Mesenchymal stem cell (in vitro differentiated cells and primary cell): ENCODE data around the gene ADAMTS19.

Experiments
- DNase-seq: peaks from one replicate; pipeline ENCODE4 v3.0.0-alpha.2; 2013
- H2AFZ ChIP-seq: one replicate; pipeline ENCODE4 v1.6.1; 2013; ENCODE audit warnings: low read depth, mild to moderate bottlenecking, control low read depth, inconsistent platforms, low read length, moderate library complexity
- H2AK5ac ChIP-seq: 2 replicates; pipeline ENCODE4 v1.6.1; 2013; ENCODE audit warnings: low read length, moderate library complexity, mild to moderate bottlenecking, inconsistent platforms; ENCODE audit not compliant: severe bottlenecking
- H2BK120ac ChIP-seq: one replicate; pipeline ENCODE4 v1.6.1; 2013; ENCODE audit warnings: low read depth, mild to moderate bottlenecking, inconsistent platforms, low read length, moderate library complexity
- H2BK12ac ChIP-seq, 2 experiments: one replicate each; pipeline ENCODE4 v1.6.1; 2013; ENCODE audit warnings: inconsistent platforms in 2 of 2, low read length in 2 of 2, mild to moderate bottlenecking in 2 of 2, moderate library complexity in 2 of 2, control low read depth in 1 of 2
- H2BK15ac ChIP-seq: one replicate; pipeline ENCODE4 v1.6.1; 2013; ENCODE audit warnings: mild to moderate bottlenecking, low read depth, inconsistent platforms; ENCODE audit not compliant: poor library complexity, severe bottlenecking
- H2BK5ac ChIP-seq: 2 replicates; pipeline ENCODE4 v1.6.1; 2013; ENCODE audit warnings: low read depth, mild to moderate bottlenecking, low read length, control low read depth, inconsistent platforms; ENCODE audit not compliant: poor library complexity, severe bottlenecking
- H3K14ac ChIP-seq, 2 experiments: one replicate each; pipeline ENCODE4 v1.6.1; 2013; ENCODE audit warnings: inconsistent platforms in 2 of 2, low read length in 2 of 2, control low read depth in 1 of 2, mild to moderate bottlenecking in 1 of 2, moderate library complexity in 1 of 2
- H3K18ac ChIP-seq, 2 experiments: one replicate each; pipeline ENCODE4 v1.6.1; 2013; ENCODE audit warnings: inconsistent platforms in 2 of 2, low read length in 2 of 2, control low read depth in 1 of 2, low read depth in 1 of 2, mild to moderate bottlenecking in 1 of 2
- H3K23ac ChIP-seq, 2 experiments: one replicate each; pipeline ENCODE4 v1.6.1; 2013; ENCODE audit warnings: inconsistent platforms in 2 of 2, low read length in 2 of 2, mild to moderate bottlenecking in 2 of 2, moderate library complexity in 2 of 2, control low read depth in 1 of 2
- H3K27ac ChIP-seq: 2 replicates; pipeline ENCODE4 v1.5.1; 2013; ENCODE audit warnings: mild to moderate bottlenecking, moderate library complexity, low read length, control low read depth, inconsistent platforms; ENCODE audit not compliant: poor library complexity, severe bottlenecking
- H3K27me3 ChIP-seq, 2 experiments: 2 replicates each; pipeline versions ENCODE4 v1.6.1 to v1.7.0; 2013; ENCODE audit warnings: low read length in 2 of 2, mild to moderate bottlenecking in 2 of 2, moderate library complexity in 2 of 2, control low read depth in 1 of 2, inconsistent platforms in 1 of 2; ENCODE audit not compliant: control insufficient read depth in 1 of 2, insufficient read depth in 1 of 2
- H3K36me3 ChIP-seq, 2 experiments: 2 replicates each; pipeline versions ENCODE4 v1.6.1 to v1.7.0; 2013; ENCODE audit warnings: low read length in 2 of 2, control low read depth in 1 of 2, inconsistent platforms in 1 of 2, low read depth in 1 of 2, mild to moderate bottlenecking in 1 of 2; ENCODE audit not compliant: insufficient read depth in 2 of 2, control insufficient read depth in 1 of 2
- H3K4ac ChIP-seq, 2 experiments: one replicate each; pipeline ENCODE4 v1.6.1; 2013; ENCODE audit warnings: inconsistent platforms in 2 of 2, low read length in 2 of 2, mild to moderate bottlenecking in 2 of 2, moderate library complexity in 2 of 2, control low read depth in 1 of 2, low read depth in 1 of 2
- H3K4me1 ChIP-seq: 2 replicates; pipeline ENCODE4 v1.6.1; 2013; ENCODE audit warnings: low read depth, low read length, control low read depth; ENCODE audit not compliant: control insufficient read depth, insufficient read depth
- H3K4me2 ChIP-seq: 2 replicates; pipeline ENCODE4 v1.6.1; 2013; ENCODE audit warnings: low read length, mild to moderate bottlenecking, inconsistent platforms; ENCODE audit not compliant: poor library complexity, severe bottlenecking
- H3K4me3 ChIP-seq, 2 experiments: 2 replicates each; pipeline versions ENCODE4 v1.5.1 to v1.7.0; 2013; ENCODE audit warnings: low read length in 2 of 2, mild to moderate bottlenecking in 2 of 2, control low read depth in 1 of 2, low read depth in 1 of 2; ENCODE audit not compliant: insufficient read depth in 1 of 2
- H3K79me1 ChIP-seq: replicated peaks from 2 replicates; pipeline ENCODE4 v1.6.1; 2013; ENCODE audit warnings: mild to moderate bottlenecking, control low read depth, low read length, inconsistent platforms; ENCODE audit not compliant: poor library complexity, severe bottlenecking
- H3K9ac ChIP-seq: 2 replicates; pipeline ENCODE4 v1.7.0; 2013; ENCODE audit warnings: mild to moderate bottlenecking, low read length, moderate library complexity
- H3K9me3 ChIP-seq: 2 replicates; pipeline ENCODE4 v1.7.0; 2013; ENCODE audit warnings: mild to moderate bottlenecking, low read length; ENCODE audit not compliant: control insufficient read depth
- H4K8ac ChIP-seq: one replicate; pipeline ENCODE4 v1.6.1; 2013; ENCODE audit warnings: inconsistent platforms, mild to moderate bottlenecking, low read length, moderate library complexity
- H4K91ac ChIP-seq: one replicate; pipeline ENCODE4 v1.6.1; 2013; ENCODE audit warnings: mild to moderate bottlenecking, low read length, inconsistent platforms
- WGBS: methylation state at CpG from one replicate; pipeline ENCODE4 v1.1.7; 2013; ENCODE audit warnings: mixed read lengths; 5-methylcytosine and 5-hydroxymethylcytosine counted together

Gene ADAMTS19

GRCh38 chr5:129499208-129499852 is 39.2 kb downstream of the ADAMTS19 start:
- Histone ChIP-seq H3K14ac (no peak overlapping the region), H3K4me3 (no peak overlapping the region), H2BK120ac (no peak overlapping the region), H4K91ac (no peak overlapping the region), H2AFZ (no peak overlapping the region), H2AK5ac (no peak overlapping the region), H2BK12ac (no peak overlapping the region), H3K4ac (no peak overlapping the region), H3K9me3 (no peaks in the 10 kb centered on the region), H3K18ac (no peak overlapping the region), H3K36me3 (no peaks in the 10 kb centered on the region), H4K8ac (no peak overlapping the region), H2BK5ac (no peak overlapping the region), H3K79me1 (no peaks in the 10 kb centered on the region), H3K4me1 (no peaks in the 10 kb centered on the region), H3K27ac (no peak overlapping the region), H3K23ac (no peak overlapping the region), H3K27me3 (no peaks in the 10 kb centered on the region), H2BK15ac (no peak overlapping the region), H3K9ac (no peak overlapping the region), H3K4me2 (no peak overlapping the region)
- DNase-seq: no peak

- no peak overlapping the region for H3K9ac ChIP-seq
- H2BK12ac ChIP-seq: no peak overlapping the region
- H4K8ac ChIP-seq: no peak overlapping the region
- H3K27ac ChIP-seq: no peak overlapping the region
- no peak overlapping the region for H2AFZ ChIP-seq
- H3K4ac ChIP-seq: no peak overlapping the region
- no peak overlapping the region for H3K4me2 ChIP-seq
- H3K23ac ChIP-seq: no peak overlapping the region
- H3K4me3 ChIP-seq: no peak overlapping the region
- H3K79me1 ChIP-seq: no peaks in the 10 kb centered on the region
- H3K36me3 ChIP-seq: no peaks in the 10 kb centered on the region
- no peak overlapping the region for H3K18ac ChIP-seq
- H2BK120ac ChIP-seq: peak overlapping the region; percentile 19
- no peaks in the 10 kb centered on the region for H3K9me3 ChIP-seq
- H4K91ac ChIP-seq: no peak overlapping the region
- H3K4me1 ChIP-seq: no peaks in the 10 kb centered on the region
- H3K14ac ChIP-seq: no peak overlapping the region
- H2AK5ac ChIP-seq: no peak overlapping the region
- DNase-seq: no peak
- no peak overlapping the region for H2BK15ac ChIP-seq
- no peaks in the 10 kb centered on the region for H3K27me3 ChIP-seq
- WGBS: 94% methylated on average over 3 of the region's 3 CpGs
- H2BK5ac ChIP-seq: no peak overlapping the region
These were observed 40.0 kb downstream of the ADAMTS19 start for GRCh38 chr5:129500101-129500500.

- H2BK120ac ChIP-seq: no peak overlapping the region
- WGBS: no CpG with 5 or more reads among the region's 1 CpG
These were observed 46.0 kb downstream of the ADAMTS19 start for GRCh38 chr5:129506086-129506485.

GRCh38 chr5:129506950-129507349 is 46.9 kb downstream of the ADAMTS19 start:
- no peak overlapping the region for H4K8ac ChIP-seq

More at GRCh38 chr5:129506086-129506485, 46.0 kb downstream of the ADAMTS19 start:
- Histone ChIP-seq H3K4ac (no peak overlapping the region), H3K14ac (no peak overlapping the region), H4K91ac (no peak overlapping the region), H2AK5ac (no peak overlapping the region), H2BK5ac (no peak overlapping the region), H2BK12ac (no peak overlapping the region), H3K9me3 (no peaks in the 10 kb centered on the region), H3K4me1 (no peaks in the 10 kb centered on the region), H2AFZ (no peak overlapping the region), H3K18ac (no peak overlapping the region), H3K27ac (no peak overlapping the region), H3K27me3 (no peaks in the 10 kb centered on the region), H3K9ac (no peak overlapping the region), H3K23ac (no peak overlapping the region), H3K79me1 (no peaks in the 10 kb centered on the region), H3K36me3 (no peaks in the 10 kb centered on the region), H3K4me2 (no peak overlapping the region), H3K4me3 (no peak overlapping the region), H4K8ac (no peak overlapping the region), H2BK15ac (no peak overlapping the region)
- peak; percentile 70 for DNase-seq

More at GRCh38 chr5:129506950-129507349, 46.9 kb downstream of the ADAMTS19 start:
- H4K91ac ChIP-seq: no peak overlapping the region
- H3K4me3 ChIP-seq: no peak overlapping the region
- H3K9ac ChIP-seq: no peak overlapping the region
- H3K9me3 ChIP-seq: no peaks in the 10 kb centered on the region
- no peaks in the 10 kb centered on the region for H3K79me1 ChIP-seq
- H2AK5ac ChIP-seq: no peak overlapping the region
- H3K23ac ChIP-seq: no peak overlapping the region
- H3K14ac ChIP-seq: no peak overlapping the region
- no peaks in the 10 kb centered on the region for H3K36me3 ChIP-seq
- H2AFZ ChIP-seq: no peak overlapping the region
- no peaks in the 10 kb centered on the region for H3K4me1 ChIP-seq
- H2BK12ac ChIP-seq: no peak overlapping the region
- H3K4me2 ChIP-seq: no peak overlapping the region
- H2BK120ac ChIP-seq: no peak overlapping the region
- no peaks in the 10 kb centered on the region for H3K27me3 ChIP-seq
- H2BK15ac ChIP-seq: no peak overlapping the region
- no peak for DNase-seq
- no peak overlapping the region for H2BK5ac ChIP-seq
- H3K27ac ChIP-seq: no peak overlapping the region
- no peak overlapping the region for H3K4ac ChIP-seq
- no peak overlapping the region for H3K18ac ChIP-seq
